Epithelial cell of prostate (primary cell): ENCODE data around the gene RPS27A.
"Not testable (repeated sequence)": the region's sequence is repeated elsewhere in the genome, so short reads cannot be mapped to it uniquely, and the experiment has no call there.

ENCODE experiments used
- DNase-seq: peaks from one replicate; pipeline ENCODE4 v3.0.0-alpha.2; 2011; ENCODE audit warnings: low read depth, low spot score
- H3K27ac ChIP-seq: fragments of 450-650 bp; 2 replicates; pipeline ENCODE4 v1.5.1; 2017; ENCODE audit warnings: mild to moderate bottlenecking

Gene RPS27A

GRCh38 chr2:55232084-55232862 lies at the start of gene RPS27A, which contains the start of gene CLHC1:
Gene RPS27A, plus strand, starts transcription at chr2:55232688. Its CDS starts 137 bp downstream, at chr2:55232825.
Gene CLHC1, minus strand, starts transcription at chr2:55232293. Its CDS starts 9,882 bp downstream, at chr2:55222411.
- H3K27ac ChIP-seq = peak within 1 kb of the TSS; percentile 87
- DNase-seq = peak; percentile 92

GRCh38 chr2:55186837-55187236 lies 45.7 kb upstream of the RPS27A start:
- DNase-seq, H3K27ac ChIP-seq: not testable (repeated sequence)

GRCh38 chr2:55191888-55192287 lies 40.6 kb upstream of the RPS27A start:
- DNase-seq, H3K27ac ChIP-seq: not testable (repeated sequence)

- no peak for DNase-seq
- no peak overlapping the region for H3K27ac ChIP-seq
Observed at GRCh38 chr2:55196526-55196925, 36.0 kb upstream of the RPS27A start.

- no peak overlapping the region for H3K27ac ChIP-seq
- DNase-seq = no peak
Observed at GRCh38 chr2:55200416-55200815, 32.1 kb upstream of the RPS27A start.

GRCh38 chr2:55204536-55204935 lies 28.0 kb upstream of the RPS27A start:
- DNase-seq = no peak
- H3K27ac ChIP-seq = no peak overlapping the region

GRCh38 chr2:55204950-55205349 lies 27.5 kb upstream of the RPS27A start:
- DNase-seq = no peak
- H3K27ac ChIP-seq = no peak overlapping the region

GRCh38 chr2:55213822-55214221 lies 18.7 kb upstream of the RPS27A start:
- no peak overlapping the region for H3K27ac ChIP-seq
- DNase-seq = no peak

- H3K27ac ChIP-seq = no peak overlapping the region
- DNase-seq = no peak
Observed at GRCh38 chr2:55223958-55224760, 8.3 kb upstream of the RPS27A start.

GRCh38 chr2:55224761-55225261 lies 7.7 kb upstream of the RPS27A start:
- H3K27ac ChIP-seq = no peak overlapping the region
- DNase-seq = no peak

- DNase-seq = no peak
- H3K27ac ChIP-seq = no peak overlapping the region
Observed at GRCh38 chr2:55225481-55226020, 6.9 kb upstream of the RPS27A start.

GRCh38 chr2:55227437-55228225 lies 4.9 kb upstream of the RPS27A start:
- DNase-seq = not testable (repeated sequence)

GRCh38 chr2:55228226-55228563 lies 4.3 kb upstream of the RPS27A start:
- no peak for DNase-seq
- no peak overlapping the region for H3K27ac ChIP-seq

More at GRCh38 chr2:55227437-55228225, 4.9 kb upstream of the RPS27A start:
- H3K27ac ChIP-seq = not testable (repeated sequence)

GRCh38 chr2:55229221-55229620 lies 3.3 kb upstream of the RPS27A start:
- DNase-seq = no peak
- H3K27ac ChIP-seq = no peak overlapping the region

- no peak for DNase-seq
- no peak overlapping the region for H3K27ac ChIP-seq
Observed at GRCh38 chr2:55230551-55230950, 1.9 kb upstream of the RPS27A start.

- peak overlapping the region; percentile 87 for H3K27ac ChIP-seq
- DNase-seq = no peak
Observed at GRCh38 chr2:55231546-55232083, 873 bp upstream of the RPS27A start.

GRCh38 chr2:55232863-55233657 lies 572 bp downstream of the RPS27A start:
- no peak for DNase-seq
- H3K27ac ChIP-seq = peak overlapping the region; percentile 87

GRCh38 chr2:55233658-55233940 lies 1.1 kb downstream of the RPS27A start:
- H3K27ac ChIP-seq = peak overlapping the region; percentile 87
- no peak for DNase-seq
